ENCODE results near the gene DYNLT2.

GRCh38 chr6:169725125-169726048 is 26.0 kb downstream of the DYNLT2 start:
- TF ChIP-seq YY1 (IDR thresholded peaks at IDR 0.05; ENCODE audit: low read depth) (no peak), TEAD4 (IDR thresholded peaks at IDR 0.05; ENCODE audit: borderline replicate concordance, insufficient read depth) (no peak), FOXM1 (IDR thresholded peaks at IDR 0.05; ENCODE audit: low read depth) (no peak)
- TF ChIP-seq, protein P1, sequence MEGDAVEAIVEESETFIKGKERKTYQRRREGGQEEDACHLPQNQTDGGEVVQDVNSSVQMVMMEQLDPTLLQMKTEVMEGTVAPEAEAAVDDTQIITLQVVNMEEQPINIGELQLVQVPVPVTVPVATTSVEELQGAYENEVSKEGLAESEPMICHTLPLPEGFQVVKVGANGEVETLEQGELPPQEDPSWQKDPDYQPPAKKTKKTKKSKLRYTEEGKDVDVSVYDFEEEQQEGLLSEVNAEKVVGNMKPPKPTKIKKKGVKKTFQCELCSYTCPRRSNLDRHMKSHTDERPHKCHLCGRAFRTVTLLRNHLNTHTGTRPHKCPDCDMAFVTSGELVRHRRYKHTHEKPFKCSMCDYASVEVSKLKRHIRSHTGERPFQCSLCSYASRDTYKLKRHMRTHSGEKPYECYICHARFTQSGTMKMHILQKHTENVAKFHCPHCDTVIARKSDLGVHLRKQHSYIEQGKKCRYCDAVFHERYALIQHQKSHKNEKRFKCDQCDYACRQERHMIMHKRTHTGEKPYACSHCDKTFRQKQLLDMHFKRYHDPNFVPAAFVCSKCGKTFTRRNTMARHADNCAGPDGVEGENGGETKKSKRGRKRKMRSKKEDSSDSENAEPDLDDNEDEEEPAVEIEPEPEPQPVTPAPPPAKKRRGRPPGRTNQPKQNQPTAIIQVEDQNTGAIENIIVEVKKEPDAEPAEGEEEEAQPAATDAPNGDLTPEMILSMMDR (IDR thresholded peaks at IDR 0.05), result no peak
- TF ChIP-seq, protein P2, sequence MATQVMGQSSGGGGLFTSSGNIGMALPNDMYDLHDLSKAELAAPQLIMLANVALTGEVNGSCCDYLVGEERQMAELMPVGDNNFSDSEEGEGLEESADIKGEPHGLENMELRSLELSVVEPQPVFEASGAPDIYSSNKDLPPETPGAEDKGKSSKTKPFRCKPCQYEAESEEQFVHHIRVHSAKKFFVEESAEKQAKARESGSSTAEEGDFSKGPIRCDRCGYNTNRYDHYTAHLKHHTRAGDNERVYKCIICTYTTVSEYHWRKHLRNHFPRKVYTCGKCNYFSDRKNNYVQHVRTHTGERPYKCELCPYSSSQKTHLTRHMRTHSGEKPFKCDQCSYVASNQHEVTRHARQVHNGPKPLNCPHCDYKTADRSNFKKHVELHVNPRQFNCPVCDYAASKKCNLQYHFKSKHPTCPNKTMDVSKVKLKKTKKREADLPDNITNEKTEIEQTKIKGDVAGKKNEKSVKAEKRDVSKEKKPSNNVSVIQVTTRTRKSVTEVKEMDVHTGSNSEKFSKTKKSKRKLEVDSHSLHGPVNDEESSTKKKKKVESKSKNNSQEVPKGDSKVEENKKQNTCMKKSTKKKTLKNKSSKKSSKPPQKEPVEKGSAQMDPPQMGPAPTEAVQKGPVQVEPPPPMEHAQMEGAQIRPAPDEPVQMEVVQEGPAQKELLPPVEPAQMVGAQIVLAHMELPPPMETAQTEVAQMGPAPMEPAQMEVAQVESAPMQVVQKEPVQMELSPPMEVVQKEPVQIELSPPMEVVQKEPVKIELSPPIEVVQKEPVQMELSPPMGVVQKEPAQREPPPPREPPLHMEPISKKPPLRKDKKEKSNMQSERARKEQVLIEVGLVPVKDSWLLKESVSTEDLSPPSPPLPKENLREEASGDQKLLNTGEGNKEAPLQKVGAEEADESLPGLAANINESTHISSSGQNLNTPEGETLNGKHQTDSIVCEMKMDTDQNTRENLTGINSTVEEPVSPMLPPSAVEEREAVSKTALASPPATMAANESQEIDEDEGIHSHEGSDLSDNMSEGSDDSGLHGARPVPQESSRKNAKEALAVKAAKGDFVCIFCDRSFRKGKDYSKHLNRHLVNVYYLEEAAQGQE (IDR thresholded peaks at IDR 0.05; ENCODE audit: low read depth, low read length), result no peak
